ENCODE results near the gene TSPY2. TPM values are rescaled to one million over a fixed set of nuclear protein-coding genes. Genes with fewer than 3 reads are reported as not detected.
"Not testable (repeated sequence)": the region's sequence is repeated elsewhere in the genome, so short reads cannot be mapped to it uniquely, and the experiment has no call there.

The TSPY2 gene, protein sequence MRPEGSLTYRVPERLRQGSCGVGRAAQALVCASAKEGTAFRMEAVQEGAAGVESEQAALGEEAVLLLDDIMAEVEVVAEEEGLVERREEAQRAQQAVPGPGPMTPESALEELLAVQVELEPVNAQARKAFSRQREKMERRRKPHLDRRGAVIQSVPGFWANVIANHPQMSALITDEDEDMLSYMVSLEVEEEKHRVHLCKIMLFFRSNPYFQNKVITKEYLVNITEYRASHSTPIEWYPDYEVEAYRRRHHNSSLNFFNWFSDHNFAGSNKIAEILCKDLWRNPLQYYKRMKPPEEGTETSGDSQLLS
- not detected for total RNA-seq

DNA sequence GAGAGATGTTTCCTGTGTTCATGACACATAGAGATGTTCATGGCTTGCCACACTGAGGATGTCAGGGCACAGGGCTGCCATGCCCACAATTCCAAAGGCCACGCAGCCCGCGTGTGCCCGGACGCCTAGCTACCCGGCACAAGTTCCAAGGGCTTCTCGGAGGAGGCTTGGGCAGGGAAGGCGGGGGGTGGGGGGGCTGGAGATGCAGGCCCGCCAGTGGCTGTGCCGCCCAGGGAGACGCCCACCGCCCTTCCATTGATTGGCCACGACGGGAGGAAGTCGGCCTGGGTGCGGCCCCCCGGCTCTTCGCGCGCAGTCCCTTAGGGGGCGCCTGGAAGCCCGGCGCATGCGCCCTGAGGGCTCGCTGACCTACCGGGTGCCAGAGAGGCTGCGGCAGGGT lies at the start of gene TSPY2:
TSPY2 (plus strand) TSS at position 301 of the 400 bp plus-strand sequence; CDS start at position 347, 46 bp downstream.
- DNase-seq (ENCODE audit: extremely low spot score in 2 of 2); H3K4me1 ChIP-seq; H3K27ac ChIP-seq; intact Hi-C loops (cut with DNase I); H3K27me3 ChIP-seq; H3K36me3 ChIP-seq; H3K9me3 ChIP-seq; H3K4me3 ChIP-seq: not testable (repeated sequence)

DNA sequence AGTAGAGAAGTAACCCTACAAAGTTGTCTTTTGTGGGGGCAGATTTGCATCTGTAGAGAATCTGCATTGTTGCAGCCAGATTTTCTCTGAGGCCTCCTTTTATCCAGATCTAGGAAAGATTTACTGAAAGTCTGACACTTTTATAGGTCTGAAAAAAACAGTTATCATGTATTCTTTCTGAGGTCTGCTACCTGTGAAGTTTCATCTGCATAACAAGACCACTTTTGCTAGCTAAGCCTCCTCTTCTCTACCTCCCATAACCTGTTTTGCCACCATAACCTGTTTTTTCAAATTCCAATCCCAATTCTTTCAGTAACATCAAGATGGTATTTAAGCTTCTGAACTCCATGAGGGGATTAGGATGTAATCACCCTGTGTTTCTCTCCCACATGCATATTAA lies 36.5 kb upstream of the TSPY2 start:
- H3K27me3 ChIP-seq; H3K4me1 ChIP-seq; DNase-seq (ENCODE audit: extremely low spot score in 2 of 2); intact Hi-C loops (cut with DNase I); H3K4me3 ChIP-seq; H3K27ac ChIP-seq; H3K36me3 ChIP-seq; H3K9me3 ChIP-seq: not testable (repeated sequence)

GRCh38 chrY:6217045-6217444 lies 29.0 kb upstream of the TSPY2 start:
- H3K4me1 ChIP-seq; H3K27me3 ChIP-seq; H3K27ac ChIP-seq; intact Hi-C loops (cut with DNase I); DNase-seq (ENCODE audit: extremely low spot score in 2 of 2); H3K36me3 ChIP-seq; H3K9me3 ChIP-seq; H3K4me3 ChIP-seq: not testable (repeated sequence)

GRCh38 chrY:6269839-6270238 lies 23.8 kb downstream of the TSPY2 start:
- H3K27me3 ChIP-seq; intact Hi-C loops (cut with DNase I); H3K4me1 ChIP-seq; H3K27ac ChIP-seq; H3K36me3 ChIP-seq; DNase-seq (ENCODE audit: extremely low spot score in 2 of 2); H3K9me3 ChIP-seq; H3K4me3 ChIP-seq: not testable (repeated sequence)
